Islet of Langerhans (tissue), 1 donor: ENCODE results near the gene LMX1B.
"Not testable (repeated sequence)": the region's sequence is repeated elsewhere in the genome, so short reads cannot be mapped to it uniquely, and the experiment has no call there.

ENCODE experiments used
- FAIRE-seq: peaks from one replicate; lab custom pipeline; 2011; peaks lifted over from hg19 to GRCh38; lab: Jason Lieb, UNC

LMX1B gene

DNA sequence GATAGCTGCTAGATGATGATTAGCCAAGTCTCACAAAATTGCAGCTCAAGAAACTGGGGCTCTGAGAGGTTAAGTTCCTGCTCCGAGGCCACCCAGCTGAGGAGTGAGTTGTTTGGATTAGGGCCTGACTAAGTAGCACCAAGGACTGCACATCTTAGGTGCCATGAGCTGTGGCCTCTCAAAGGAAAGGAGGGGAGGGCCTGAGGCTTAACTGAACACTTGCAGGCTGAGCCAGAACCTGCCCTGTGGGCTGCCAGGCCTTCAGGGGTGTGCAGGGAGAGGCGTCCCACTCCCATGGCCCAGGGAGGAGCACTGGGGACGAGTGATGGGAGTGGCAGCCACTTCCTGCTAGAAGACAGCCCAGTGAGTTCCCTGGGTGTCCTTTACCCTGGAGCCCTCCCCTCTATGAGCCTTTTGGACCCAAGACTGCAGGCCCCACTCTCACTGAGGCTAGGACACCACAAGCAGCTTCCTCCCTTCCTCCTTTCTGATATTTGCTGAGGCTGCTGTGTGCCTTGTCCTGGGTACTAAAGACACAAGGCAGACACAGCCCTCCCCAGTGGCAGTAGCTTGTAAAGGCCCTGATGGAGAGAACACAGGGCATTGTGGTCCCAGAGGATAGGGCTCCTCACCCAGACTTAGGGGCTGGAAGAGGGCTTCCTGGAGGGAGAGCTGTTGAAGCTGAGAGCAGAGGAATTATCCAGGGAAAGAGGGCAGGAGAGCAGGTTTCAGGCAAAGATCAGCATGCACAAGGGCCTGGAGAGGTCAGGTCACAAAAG lies 22.1 kb downstream of the LMX1B start:
- no peak for FAIRE-seq

DNA sequence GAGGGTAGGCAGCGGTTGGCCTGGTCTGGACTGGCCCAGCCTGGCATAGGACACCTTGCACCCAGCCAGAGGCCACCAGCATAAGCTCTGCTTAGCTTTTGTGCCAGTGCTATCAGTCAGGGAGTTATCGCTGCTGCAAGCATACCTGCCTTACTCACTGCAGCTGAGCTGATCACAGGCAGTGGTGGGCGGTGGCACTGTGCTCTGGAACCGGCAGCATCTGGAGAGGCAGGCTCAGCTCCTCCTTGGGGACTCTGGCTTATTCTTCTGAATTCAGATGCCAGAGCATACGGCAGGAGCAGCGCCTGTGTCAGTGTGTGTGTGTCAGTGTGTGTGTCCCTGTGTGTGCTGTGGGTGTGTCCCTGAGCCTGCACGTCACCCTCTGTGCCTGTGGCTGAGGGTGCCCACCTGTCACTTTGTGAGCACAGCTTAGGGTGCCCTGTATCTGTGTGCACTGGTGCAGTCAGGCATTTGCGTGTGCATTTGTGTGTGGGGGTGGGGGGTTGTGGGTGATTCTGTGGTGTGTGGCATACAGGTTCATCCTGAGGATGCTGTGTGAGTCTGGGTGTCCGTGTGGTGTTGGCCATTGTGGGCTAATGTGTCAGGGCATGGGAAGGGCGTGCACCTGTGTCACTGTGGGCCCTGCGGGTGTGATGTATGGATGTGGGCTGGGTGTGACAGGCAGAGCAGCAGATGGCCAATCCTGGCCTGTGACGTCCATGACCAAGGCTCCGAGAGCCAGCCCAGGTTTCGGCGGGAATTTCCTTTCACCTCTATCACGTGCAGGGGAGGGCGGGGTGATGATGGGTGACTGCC lies 23.5 kb downstream of the LMX1B start:
- no peak for FAIRE-seq

DNA sequence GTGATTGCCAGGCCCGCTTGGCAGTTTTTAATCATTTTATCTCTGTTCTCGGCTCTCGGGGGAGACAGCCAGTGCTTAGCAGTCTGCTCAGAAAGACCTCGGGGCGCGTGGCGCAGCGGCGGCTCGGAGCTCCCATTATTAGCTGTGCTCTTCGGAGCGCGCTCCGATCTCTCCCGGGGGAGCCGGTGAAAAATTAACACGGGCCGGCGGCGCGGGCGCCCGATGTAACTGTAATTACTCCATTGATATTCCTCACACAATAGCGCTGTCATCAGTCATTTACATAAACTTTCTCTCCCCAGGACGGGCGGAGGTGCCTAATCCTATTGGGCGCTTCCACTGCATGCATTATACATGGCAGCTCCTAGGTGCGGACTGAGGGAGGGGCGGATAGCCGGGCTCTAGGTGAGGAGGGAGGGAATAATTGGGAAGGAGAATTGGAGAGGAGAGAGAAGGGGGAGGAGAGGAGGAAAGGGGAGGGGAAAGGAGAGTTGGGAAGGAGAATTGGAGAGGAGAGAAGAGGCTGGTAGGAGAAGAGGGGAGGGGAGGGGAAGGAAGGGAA lies 24.9 kb downstream of the LMX1B start:
- FAIRE-seq: no peak

DNA sequence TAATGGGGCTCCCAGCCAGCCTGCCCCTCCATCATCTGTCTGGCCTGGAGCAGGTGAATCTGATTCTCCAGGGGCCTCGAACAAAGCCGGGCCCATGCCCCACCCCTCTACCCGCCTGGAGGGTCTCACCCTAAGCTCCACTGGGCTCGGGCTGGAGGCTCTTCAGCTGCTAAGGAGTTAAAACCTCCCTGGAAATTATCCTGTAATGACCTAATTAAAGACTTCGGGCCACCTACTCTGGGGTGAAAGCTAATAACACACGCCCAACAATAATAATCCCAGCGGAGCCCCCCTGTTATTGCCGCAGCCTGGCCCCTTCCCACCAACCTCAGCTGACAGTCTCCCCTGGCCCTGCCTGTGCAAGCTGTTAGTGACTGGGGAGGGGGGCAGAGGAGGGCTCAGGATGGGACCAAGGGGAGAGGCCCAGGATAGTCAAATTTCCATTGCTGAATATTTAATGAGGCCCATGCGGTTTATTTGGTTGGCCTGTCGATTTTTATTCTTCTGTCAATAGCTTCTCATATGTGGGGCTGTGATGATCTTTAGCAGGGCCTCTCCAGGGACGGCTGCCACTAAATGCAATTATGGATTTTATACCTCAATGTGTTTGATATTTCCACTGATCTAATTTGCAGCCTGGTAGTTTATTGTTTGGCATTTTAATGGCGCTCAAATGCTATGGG lies 25.7 kb downstream of the LMX1B start:
- no peak for FAIRE-seq

DNA sequence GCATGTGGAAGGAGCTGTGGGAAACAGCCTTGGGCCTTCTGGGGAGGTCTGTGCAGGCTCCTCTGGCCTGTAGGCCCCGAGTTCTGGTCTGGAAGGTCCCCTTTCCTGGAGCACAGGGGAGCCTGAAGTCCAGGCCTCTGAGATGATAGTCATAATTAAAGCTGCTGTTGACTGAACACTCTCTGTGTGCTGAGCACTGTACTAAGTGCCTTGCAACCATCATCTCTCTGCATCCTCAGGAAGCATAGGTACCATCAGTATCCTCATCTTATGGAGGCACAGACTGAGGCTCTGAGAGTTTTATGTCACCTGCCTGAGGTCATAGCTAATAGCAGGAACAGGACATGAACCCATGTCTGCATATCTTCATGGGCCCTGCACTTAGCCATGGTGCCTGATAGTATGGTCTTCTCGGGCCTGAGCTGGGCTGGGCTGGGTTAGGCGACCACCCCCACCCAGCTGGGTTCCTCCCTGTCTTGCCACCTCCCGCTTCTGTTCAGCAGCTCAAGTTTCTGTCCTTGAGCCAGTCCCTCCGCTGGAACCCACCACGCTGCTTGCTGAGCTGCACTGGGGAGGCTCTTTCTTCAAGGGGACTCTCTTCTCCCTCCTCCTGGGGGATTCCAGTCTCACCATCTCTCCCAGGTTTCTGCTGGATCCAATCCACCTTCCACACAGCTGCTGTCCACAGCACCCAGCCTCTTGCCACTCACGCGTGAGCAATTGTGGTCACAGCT lies 27.6 kb downstream of the LMX1B start:
- no peak for FAIRE-seq

DNA sequence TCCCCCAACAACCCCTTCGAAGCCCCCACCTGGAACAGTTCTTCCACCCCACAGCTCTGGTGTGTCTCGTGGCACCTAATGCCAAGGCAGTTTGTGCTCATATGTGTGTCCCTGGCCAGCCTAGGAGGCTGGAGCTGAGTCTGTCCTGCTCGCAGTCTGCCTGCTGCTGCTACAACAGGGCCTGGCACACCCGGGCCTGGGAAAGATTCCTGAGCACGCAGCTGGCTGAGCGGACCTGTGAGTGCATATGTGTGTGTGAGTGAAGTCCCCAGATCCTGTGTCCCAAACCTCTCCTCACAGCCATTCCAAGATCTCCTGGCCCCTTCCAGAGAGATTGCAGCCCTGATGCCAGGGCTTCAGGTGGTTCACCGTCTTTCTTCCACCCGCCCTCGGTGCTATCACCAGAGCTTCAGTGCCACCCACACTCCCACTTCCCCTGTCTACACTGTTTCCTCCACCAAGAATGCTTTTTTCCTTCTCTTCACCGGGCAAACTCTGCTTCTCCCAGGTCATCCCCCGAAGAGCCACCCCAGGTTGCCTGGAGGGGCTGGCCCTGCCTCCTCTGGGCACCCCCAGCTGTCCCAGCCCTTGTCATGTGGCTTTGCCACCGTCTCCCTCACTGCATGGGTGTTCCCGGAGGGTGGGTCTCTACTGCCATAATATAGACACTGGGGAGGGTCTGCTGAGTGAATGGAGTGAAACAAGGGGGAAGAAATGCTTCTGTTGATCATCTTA lies 28.4 kb downstream of the LMX1B start:
- FAIRE-seq: no peak

DNA sequence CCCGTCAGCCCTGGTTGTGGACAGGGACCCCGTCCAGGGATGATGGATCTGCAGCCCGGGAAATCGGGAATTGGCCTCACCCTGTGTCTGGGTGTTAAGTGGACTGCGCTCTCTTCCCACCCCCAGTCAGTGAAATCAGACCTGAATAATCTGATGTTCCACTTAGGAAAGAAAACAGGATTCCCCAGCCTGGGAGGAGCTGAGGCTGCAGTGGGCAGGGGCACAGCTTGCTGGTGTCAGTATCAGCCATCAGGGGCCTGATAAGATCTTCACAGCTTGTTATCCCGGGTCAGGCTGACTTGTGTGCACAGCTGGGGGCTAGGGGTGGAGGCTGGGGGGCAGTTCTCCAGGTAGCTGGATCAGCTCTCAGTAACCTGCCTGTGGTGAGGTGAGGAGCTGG lies 29.1 kb downstream of the LMX1B start:
- FAIRE-seq: no peak

DNA sequence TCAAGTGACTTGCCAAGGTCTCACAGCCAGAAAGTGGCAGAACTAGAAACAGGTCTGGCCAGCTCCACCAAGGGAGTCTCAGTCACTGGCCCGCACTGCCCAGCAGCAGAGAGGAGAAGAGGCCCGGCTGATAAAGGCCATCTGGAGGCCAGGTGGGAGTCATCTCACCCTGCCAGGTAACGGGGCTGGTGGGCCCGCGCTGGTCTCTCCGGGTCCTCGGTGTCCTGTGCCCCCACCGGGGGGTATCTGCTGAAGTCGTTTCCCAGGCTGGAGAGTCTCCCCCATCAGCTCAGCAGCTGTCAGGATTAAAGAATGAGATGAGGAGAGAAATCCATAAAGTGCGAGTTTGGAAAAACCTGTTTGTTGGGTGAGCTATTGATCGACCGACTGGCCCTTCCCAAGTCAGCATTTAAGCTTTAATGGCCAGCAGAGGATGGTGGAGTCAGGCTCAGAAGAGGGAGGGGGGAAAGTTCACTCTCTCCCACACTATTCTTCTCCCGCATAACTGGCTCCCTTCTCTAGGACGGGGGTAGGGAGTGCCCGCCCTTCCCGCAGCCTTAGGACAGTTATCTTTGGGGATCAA lies 30.3 kb downstream of the LMX1B start:
- no peak for FAIRE-seq

DNA sequence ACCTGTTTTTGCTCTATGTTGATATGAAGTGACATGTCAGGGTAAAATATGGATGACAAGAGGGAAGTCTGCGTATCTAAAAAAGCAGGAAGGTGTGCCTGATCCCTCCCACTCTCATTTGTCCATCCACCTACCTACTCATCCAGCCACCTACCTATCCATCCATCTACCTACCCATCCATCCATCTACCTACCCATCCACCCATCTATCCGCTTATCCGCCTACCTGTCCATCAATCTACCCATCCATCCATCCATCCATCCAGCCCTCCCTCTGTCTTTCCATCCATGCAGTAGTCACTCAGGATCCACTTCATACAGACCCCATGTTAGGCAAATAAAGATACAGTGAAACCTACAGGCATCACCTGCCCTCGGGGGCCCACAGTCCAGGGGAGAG lies 32.4 kb downstream of the LMX1B start:
- no peak for FAIRE-seq

DNA sequence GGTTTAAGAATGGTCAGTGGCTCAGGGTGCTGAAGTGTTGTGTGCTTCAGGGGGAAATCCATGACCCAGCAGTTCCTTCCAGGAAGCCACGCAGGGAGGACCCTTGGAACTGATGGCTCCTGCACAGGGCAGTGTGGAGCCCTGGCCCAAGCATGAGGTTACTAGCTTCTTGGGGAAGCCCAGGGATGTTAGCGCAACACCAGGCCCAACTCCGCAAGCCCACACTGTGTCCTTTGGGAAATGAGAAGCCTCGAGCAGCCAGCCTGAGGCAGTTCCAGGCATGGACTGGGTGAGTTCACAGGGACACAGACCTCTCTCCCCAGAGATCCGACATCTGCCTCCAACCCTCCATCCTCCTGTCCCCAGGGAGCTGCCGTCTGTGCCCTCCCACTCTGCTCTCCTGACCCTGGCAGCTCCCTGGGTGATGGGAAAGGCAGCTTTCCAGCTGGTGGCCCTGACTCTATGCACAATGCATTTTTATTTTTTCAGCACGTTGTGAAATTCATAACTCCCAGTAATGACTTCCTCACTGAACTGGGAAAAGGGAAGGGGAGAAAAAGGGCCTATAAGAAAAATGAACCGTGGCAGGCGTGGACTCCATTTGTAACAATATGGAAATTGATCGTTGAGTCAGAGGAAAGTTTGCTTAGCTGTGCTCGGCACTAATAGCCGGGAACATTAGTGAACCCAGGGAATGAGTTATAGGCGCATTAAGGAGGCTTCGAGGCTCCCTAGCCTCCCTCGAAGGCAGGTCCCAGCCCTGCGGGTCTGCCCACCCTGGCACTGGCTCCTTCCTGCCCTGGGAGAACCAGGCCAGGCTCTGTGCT lies 34.1 kb downstream of the LMX1B start:
- FAIRE-seq: no peak

DNA sequence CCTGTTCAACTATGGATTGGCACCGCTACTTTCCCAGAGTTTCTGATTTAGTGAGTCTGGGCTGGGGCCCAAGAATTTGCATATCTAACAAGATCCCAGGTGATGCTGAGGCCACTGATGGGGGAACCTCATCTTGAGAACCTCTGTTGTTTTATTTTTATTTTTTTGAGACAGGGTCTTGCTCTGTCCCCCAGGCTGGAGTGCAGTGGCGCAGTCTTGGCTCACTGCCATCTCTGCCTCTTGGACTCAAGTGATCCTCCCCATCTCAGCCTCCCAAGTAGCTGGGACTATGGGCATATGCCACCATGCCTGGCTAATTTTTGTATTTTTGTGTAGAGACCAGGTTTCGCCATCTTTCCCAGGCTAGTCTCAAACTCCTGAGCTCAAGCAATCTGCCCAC lies 35.7 kb downstream of the LMX1B start:
- no peak for FAIRE-seq

DNA sequence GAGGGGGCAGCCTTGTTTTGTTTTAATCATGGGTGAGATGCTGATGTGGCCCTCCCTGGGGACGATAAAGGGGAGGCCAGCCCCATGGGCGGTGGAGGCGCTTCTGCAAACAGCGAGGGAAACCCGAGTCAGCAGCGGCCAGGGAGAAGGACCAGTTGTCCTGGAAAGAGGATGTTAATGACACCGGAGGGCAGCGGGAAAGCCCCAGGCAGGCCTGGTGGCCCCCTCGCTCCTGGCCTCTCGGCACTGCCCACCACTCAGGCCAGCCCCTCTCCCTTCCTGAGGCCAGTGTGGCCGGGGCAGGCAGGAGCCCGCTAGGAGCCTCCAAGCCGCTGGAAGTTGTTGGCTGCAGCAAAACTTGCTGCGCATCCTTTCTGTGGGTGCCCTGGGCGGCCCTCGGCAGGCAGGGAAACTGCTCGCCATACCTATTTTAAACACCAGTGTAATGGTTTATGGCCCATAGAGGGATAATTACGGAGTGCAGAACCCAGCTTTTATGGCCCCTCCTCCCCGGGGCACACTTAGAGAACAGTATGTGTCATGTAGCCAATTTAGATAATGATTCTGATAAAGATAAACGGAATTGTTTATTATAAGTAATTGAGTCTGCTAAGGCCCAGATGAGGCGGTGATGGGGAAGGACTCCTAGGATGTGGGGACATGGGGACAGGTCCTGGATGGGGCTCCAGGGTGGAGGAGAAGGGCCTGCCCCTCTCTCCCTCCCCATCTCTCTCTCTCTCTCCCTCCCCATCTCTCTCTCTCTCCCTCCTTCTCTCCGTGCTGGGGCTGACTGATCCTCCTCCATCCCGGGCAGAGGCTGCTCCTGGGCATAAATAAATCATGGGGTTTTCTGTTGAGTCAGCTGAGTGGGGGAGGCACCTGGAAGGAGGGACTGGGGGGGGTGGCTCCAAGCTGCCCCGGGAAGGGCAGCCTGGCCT lies 36.9 kb downstream of the LMX1B start:
- FAIRE-seq: no peak

DNA sequence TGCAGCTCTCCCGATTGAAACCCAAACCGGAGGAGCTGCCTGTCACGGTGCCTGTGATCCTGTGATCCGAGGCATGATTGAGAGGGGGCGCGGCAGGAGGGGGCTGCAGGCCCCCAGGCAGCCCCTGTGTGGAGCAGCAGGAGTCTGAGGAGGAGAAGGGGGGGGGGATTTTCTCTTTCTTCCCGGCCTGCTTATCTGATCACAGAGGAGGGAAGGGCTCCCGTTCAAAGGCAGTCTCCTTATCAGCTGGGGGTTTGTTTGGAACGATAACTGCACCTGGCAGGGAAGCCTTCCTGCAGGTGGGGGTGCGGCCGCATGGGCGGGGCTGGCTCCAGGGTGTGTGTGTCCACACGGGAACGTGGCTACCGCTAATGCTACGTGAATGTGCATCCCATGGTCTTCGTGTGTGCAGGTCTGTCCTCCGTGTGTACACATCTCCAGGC lies 38.4 kb downstream of the LMX1B start:
- no peak for FAIRE-seq

DNA sequence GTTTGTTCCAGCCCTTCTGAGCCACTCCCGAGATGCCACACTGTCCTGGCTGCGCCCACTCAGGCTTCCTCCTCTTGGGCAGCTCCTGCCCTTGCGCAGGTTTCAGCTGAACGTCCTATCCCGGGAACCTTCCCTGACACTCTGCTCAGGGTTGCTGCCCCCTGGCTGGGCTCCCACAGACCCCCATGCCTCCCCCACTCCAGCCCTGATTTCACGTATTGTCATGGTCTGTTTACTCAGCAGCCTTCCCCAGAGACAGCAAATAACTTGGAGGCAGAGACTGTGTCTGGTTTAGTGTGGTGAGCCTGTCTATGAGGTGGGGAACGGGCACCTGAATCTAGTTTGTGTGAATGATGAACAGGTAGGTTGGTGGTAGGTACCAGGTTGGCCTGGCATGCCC lies 40.4 kb downstream of the LMX1B start:
- no peak for FAIRE-seq

DNA sequence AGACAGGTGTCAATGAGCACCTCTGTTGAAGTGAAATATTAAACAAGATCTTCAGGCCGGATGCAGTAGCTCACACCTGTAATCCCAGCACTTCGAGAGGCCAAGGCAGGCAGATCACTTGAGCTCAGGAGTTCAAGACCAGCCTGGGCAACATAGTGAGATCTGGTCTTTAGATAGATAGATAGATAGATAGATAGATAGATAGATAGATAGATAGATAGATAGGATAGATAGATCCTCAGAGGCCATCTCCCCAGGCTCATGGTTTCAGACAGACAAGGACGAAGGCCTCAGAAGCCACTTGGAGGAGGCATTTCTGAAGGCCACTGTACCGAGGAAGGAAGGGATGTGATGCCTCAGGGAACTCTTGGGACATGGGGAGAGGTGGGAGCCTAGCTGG lies 42.5 kb downstream of the LMX1B start:
- FAIRE-seq: not testable (repeated sequence)

DNA sequence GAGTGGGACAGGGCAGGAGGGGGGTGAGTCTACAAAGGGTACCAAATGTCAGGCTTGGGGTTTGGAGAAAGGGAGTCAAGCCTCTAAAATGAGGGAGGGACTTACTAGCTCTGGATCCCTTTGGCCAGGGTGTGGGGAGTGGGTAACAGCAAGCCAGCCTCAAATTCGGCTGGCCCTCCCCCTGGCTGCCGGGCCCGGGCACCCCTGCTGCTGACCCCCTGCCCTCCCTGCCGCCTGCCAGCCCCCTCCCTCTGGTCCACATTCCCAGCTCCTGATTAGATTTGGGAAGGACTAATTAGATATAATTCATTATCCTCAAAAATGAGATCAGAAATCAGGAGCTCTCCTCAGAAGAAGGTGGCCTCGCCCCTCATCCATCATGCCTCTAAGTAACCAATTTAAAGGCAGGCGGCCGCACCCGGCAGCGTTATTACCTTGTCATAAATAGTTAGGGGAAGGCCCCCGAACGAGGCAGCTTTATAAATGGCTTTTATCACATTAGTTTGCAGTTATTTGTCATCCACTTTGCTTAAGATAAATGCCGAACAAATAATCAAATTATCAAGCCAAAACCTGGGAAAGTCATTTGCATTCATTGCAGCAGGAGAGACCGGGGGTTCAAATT lies 44.6 kb downstream of the LMX1B start:
- no peak for FAIRE-seq

DNA sequence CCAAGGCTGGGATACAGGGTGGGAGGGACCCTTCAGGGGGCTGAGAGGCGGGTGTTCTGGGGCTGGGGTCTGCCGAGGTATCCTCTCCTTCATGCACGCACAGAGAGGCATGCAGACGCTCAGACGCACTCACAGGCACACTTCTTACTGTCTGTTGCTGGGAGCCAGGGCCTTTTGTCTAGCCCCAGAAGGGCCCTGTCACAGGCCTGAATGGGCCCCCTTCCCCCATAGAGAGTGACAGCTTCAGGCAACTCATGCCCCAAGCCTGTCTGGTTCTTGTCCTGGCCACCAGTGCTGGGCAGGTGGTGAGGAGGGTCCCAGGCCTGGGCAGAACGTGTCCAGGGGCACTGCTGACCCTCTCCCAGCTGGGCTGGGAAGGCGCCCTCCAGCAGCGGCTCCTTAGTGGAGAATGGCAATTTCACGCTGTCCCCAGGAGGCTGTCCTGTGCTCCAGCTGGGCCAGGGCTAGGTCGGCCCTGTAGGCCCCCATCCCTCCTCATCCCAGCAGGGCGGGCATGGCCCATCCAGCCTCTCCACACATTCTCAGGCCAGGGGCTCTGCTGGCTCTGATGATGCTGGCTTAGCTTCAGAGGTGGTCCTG lies 45.3 kb downstream of the LMX1B start:
- no peak for FAIRE-seq

DNA sequence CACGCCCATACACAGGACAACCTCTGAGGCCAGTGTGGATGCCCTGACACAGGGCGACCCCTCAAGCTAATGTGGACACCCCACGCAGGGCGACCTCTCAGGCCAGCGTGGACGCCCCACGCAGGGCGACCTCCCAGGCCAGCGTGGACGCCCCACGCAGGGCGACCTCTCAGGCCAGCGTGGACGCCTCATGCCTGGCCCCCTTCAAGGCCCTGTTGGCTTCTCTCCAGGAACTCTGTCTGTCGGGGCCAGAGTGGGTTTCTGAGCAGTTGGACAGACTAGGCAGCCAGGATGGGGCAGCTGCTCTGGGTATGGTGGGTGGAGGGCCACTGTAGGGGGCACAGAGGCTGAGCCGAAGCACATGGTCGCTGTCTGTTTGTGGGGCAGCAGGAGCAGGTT lies 47.4 kb downstream of the LMX1B start:
- FAIRE-seq: no peak
